Measurements from ENCODE around the gene RASAL1.

GRCh38 chr12:113105606-113106271 is 29.8 kb downstream of the RASAL1 start:
- TF ChIP-seq, protein P1, sequence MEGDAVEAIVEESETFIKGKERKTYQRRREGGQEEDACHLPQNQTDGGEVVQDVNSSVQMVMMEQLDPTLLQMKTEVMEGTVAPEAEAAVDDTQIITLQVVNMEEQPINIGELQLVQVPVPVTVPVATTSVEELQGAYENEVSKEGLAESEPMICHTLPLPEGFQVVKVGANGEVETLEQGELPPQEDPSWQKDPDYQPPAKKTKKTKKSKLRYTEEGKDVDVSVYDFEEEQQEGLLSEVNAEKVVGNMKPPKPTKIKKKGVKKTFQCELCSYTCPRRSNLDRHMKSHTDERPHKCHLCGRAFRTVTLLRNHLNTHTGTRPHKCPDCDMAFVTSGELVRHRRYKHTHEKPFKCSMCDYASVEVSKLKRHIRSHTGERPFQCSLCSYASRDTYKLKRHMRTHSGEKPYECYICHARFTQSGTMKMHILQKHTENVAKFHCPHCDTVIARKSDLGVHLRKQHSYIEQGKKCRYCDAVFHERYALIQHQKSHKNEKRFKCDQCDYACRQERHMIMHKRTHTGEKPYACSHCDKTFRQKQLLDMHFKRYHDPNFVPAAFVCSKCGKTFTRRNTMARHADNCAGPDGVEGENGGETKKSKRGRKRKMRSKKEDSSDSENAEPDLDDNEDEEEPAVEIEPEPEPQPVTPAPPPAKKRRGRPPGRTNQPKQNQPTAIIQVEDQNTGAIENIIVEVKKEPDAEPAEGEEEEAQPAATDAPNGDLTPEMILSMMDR (IDR thresholded peaks at IDR 0.05 in 8 of 11, conservative IDR thresholded peaks at IDR 0.05 in 3 of 11) = no peak
- no peak for TF ChIP-seq POLR2AphosphoS5 (IDR thresholded peaks at IDR 0.05)
